ENCODE results near the gene BBS9. TPM values are rescaled to one million over a fixed set of nuclear protein-coding genes. Genes with fewer than 3 reads are reported as not detected.
"Not testable (repeated sequence)": the region's sequence is repeated elsewhere in the genome, so short reads cannot be mapped to it uniquely, and the experiment has no call there.

Gene BBS9
- total and polyA plus RNA-seq, 5 experiments from 2014 or later = 11.2 to 31.8 (median 12.7) TPM

GRCh38 chr7:33503736-33504135 is 374.4 kb downstream of the BBS9 start:
- Mint-ChIP-seq H3K4me3 (no peak overlapping the region), H3K36me3 (peaks cover 6 to 38% (median 32%) of the 10 kb centered on the region in 3 donors), H3K27ac (no peak overlapping the region), H3K9me3 (no peaks in the 10 kb centered on the region), H3K27me3 (no peaks in the 10 kb centered on the region), H3K4me1 (no peaks in the 10 kb centered on the region)
- ATAC-seq = no peak
- POLR2A ChIA-PET = no interaction called here
- DNase-seq = no peak

DNA sequence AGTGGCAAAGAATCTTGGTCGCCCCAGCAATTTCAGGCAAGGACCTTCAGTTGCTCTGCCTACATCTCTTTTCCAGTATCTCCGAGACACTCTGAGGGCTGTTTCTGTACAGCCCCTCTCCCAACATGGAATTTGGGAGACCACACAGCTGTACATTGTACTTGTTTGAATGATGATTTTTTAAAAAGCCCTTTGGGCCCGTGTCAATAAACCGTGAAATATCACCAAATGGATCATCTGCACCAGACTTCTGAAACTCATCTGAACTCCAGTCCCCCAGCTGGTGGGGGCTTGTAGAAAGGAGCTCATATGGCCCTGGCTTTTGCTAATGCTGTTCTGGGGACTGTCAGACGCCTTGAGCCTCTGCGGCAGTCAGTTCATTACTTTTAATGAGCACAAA is 374.9 kb downstream of the BBS9 start:
- peaks cover 6 to 43% (median 36%) of the 10 kb centered on the region in 3 donors for H3K36me3 Mint-ChIP-seq
- DNase-seq (no peak), ATAC-seq (no peak)
- no peak overlapping the region for H3K27ac Mint-ChIP-seq
- H3K4me3 Mint-ChIP-seq = no peak overlapping the region
- H3K4me1 Mint-ChIP-seq = no peaks in the 10 kb centered on the region
- H3K9me3 Mint-ChIP-seq = no peaks in the 10 kb centered on the region
- H3K27me3 Mint-ChIP-seq = no peaks in the 10 kb centered on the region
- POLR2A ChIA-PET = no interaction called here

- POLR2A ChIA-PET = no interaction called here
- ATAC-seq (no peak), DNase-seq (no peak)
- Mint-ChIP-seq H3K27me3 (no peaks in the 10 kb centered on the region), H3K9me3 (no peaks in the 10 kb centered on the region), H3K36me3 (peaks cover 10 to 52% (median 36%) of the 10 kb centered on the region in 3 donors), H3K4me1 (peaks cover 0 to 4% (median 0%) of the 10 kb centered on the region in 4 donors), H3K4me3 (no peak overlapping the region), H3K27ac (no peak overlapping the region)
Observed at GRCh38 chr7:33509206-33509605, 379.8 kb downstream of the BBS9 start.

DNA sequence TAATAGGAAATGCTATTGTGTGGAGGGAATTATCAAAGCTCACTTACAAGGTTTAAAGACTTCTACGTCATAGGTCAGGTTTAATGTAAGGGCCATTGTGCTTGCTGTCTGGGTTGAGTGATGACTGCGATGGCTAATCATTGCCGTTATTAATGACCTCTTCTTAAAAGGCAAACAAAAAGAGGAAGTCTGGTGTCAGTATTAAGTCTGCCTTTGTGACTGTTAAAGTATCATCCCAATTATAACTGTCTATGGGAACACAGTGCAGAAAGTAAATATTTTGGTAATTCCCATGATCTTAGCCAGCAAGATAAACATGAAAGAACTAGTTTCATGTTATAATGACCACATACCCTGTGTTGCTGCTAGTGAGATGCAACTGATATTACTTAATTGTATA is 382.4 kb downstream of the BBS9 start:
- POLR2A ChIA-PET = no interaction called here
- Mint-ChIP-seq H3K4me3 (no peak overlapping the region), H3K9me3 (peaks cover 0 to 1% (median 0%) of the 10 kb centered on the region in 9 donors), H3K27me3 (no peaks in the 10 kb centered on the region), H3K27ac (no peak overlapping the region), H3K4me1 (peaks cover 0 to 4% (median 1%) of the 10 kb centered on the region in 4 donors), H3K36me3 (peaks cover 10 to 35% (median 21%) of the 10 kb centered on the region in 3 donors)
- ATAC-seq = no peak
- DNase-seq = no peak

GRCh38 chr7:33516568-33516967 is 387.2 kb downstream of the BBS9 start:
- Mint-ChIP-seq H3K4me3 (no peak overlapping the region), H3K27ac (no peak overlapping the region), H3K9me3 (peaks cover 0 to 2% (median 0%) of the 10 kb centered on the region in 9 donors), H3K4me1 (peaks cover 0 to 4% (median 1%) of the 10 kb centered on the region in 4 donors), H3K36me3 (peaks cover 8 to 16% (median 9%) of the 10 kb centered on the region in 3 donors), H3K27me3 (no peaks in the 10 kb centered on the region)
- POLR2A ChIA-PET = no interaction called here
- DNase-seq = no peak
- no peak for ATAC-seq

DNA sequence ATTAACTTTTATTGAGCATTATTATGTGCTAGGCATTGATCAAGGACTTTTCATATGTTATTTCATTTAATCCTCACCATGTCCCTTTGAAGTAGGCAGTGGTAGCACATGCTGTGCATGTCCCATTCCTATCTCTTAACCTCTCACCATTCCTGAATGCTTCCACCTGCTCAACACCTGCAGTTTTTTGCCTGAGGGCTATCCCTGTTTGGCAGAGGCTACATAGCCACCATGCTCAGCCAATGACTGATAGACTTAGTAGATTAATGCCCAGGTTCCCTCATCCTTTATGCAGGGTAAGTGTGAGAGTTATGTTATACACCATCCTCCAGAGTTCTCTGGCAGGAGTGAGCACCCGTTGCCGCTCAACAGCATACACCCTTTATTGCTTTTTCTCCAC is 387.8 kb downstream of the BBS9 start:
- H3K4me3 Mint-ChIP-seq = no peak overlapping the region

GRCh38 chr7:33527008-33527407 is 397.6 kb downstream of the BBS9 start:
- H3K27me3 Mint-ChIP-seq, H3K27ac Mint-ChIP-seq, DNase-seq, H3K4me3 Mint-ChIP-seq, POLR2A ChIA-PET, ATAC-seq, H3K9me3 Mint-ChIP-seq, H3K4me1 Mint-ChIP-seq: not testable (repeated sequence)
- peaks cover under 1 to 15% (median 6%) of the 10 kb centered on the region in 3 donors for H3K36me3 Mint-ChIP-seq

More for the DNA sequence above, 387.8 kb downstream of the BBS9 start:
- H3K9me3 Mint-ChIP-seq = peaks cover 0 to 2% (median 0%) of the 10 kb centered on the region in 9 donors
- no peak for ATAC-seq
- no peak for DNase-seq
- H3K4me1 Mint-ChIP-seq = peaks cover 0 to 4% (median 1%) of the 10 kb centered on the region in 4 donors
- POLR2A ChIA-PET = no interaction called here
- H3K36me3 Mint-ChIP-seq = peaks cover 8 to 16% (median 9%) of the 10 kb centered on the region in 3 donors
- H3K27me3 Mint-ChIP-seq = no peaks in the 10 kb centered on the region
- H3K27ac Mint-ChIP-seq = no peak overlapping the region

DNA sequence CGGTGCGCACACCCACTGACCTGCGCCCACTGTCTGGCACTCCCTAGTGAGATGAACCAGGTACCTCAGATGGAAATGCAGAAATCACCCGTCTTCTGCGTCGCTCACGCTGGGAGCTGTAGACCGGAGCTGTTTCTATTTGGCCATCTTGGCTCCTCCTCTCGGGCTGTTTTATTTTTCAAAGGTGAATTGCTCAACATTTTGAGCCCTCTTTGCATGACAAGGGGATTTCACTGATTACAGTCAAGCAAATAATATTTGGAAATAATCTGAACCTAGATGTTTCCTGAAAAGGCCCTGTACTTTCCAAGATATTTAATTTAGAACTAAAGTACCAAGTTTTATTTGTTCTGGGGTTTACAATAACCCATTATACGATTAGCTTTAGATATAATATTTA is 398.2 kb downstream of the BBS9 start:
- peaks cover 5 to 20% (median 9%) of the 10 kb centered on the region in 3 donors for H3K36me3 Mint-ChIP-seq
- POLR2A ChIA-PET = not testable (repeated sequence)

GRCh38 chr7:33529070-33529469 is 399.7 kb downstream of the BBS9 start:
- peaks cover 0 to 13% (median 1%) of the 10 kb centered on the region in 9 donors for H3K9me3 Mint-ChIP-seq
- H3K27me3 Mint-ChIP-seq = no peaks in the 10 kb centered on the region
- no peak overlapping the region for H3K27ac Mint-ChIP-seq
- ATAC-seq = no peak
- no peak overlapping the region for H3K4me3 Mint-ChIP-seq
- no peak for DNase-seq
- H3K36me3 Mint-ChIP-seq = peaks cover 16 to 34% (median 22%) of the 10 kb centered on the region in 3 donors
- H3K4me1 Mint-ChIP-seq = peaks cover 0 to 4% (median under 1%) of the 10 kb centered on the region in 4 donors
- POLR2A ChIA-PET = no interaction called here

More for the DNA sequence above, 398.2 kb downstream of the BBS9 start:
- not testable (repeated sequence) for H3K9me3 Mint-ChIP-seq, H3K4me1 Mint-ChIP-seq, H3K27me3 Mint-ChIP-seq, H3K27ac Mint-ChIP-seq, H3K4me3 Mint-ChIP-seq, DNase-seq, ATAC-seq

GRCh38 chr7:33530664-33531063 is 401.3 kb downstream of the BBS9 start:
- H3K4me1 Mint-ChIP-seq = peaks cover 2 to 6% (median 4%) of the 10 kb centered on the region in 4 donors
- ATAC-seq = no peak
- H3K36me3 Mint-ChIP-seq = peaks cover 31 to 46% (median 36%) of the 10 kb centered on the region in 3 donors
- no peak overlapping the region for H3K27ac Mint-ChIP-seq
- no peak for DNase-seq
- peaks cover 0 to 21% (median 4%) of the 10 kb centered on the region in 9 donors for H3K9me3 Mint-ChIP-seq
- H3K4me3 Mint-ChIP-seq = no peak overlapping the region
- H3K27me3 Mint-ChIP-seq = no peaks in the 10 kb centered on the region
- POLR2A ChIA-PET = no interaction called here

- no peak overlapping the region for H3K4me3 Mint-ChIP-seq
- DNase-seq = no peak
- H3K27me3 Mint-ChIP-seq = no peaks in the 10 kb centered on the region
- POLR2A ChIA-PET = no interaction called here
- H3K36me3 Mint-ChIP-seq = peaks cover 41 to 55% (median 44%) of the 10 kb centered on the region in 3 donors
- ATAC-seq = no peak
- H3K9me3 Mint-ChIP-seq = peaks cover 0 to 21% (median 7%) of the 10 kb centered on the region in 9 donors
- peaks cover 2 to 6% (median 4%) of the 10 kb centered on the region in 4 donors for H3K4me1 Mint-ChIP-seq
- no peak overlapping the region for H3K27ac Mint-ChIP-seq
Observed at GRCh38 chr7:33531888-33532287, 402.5 kb downstream of the BBS9 start.

DNA sequence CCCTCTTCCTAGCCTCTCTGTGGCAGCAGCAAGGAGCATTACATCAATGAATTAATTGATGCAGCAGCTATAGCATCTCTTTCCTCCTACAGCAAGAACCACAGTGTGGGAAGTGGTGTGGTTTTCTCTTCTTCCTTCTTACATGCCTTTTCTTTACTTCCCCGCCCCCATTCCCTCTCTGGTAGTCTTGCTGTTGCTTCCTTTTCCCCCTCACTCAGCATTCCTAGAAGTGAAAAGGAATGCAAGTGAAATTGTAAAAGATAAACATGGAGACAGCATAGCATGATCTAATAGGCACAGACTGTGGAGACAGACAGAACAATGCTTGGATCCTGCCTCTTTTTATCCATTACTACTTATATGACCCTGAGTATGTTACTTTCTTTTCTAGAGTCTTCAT is 405.5 kb downstream of the BBS9 start:
- peaks cover 3 to 46% (median 26%) of the 10 kb centered on the region in 9 donors for H3K9me3 Mint-ChIP-seq
- no peak overlapping the region for H3K27ac Mint-ChIP-seq
- H3K4me3 Mint-ChIP-seq = no peak overlapping the region
- POLR2A ChIA-PET = no interaction called here
- ATAC-seq (no peak), DNase-seq (no peak)
- no peaks in the 10 kb centered on the region for H3K27me3 Mint-ChIP-seq
- peaks cover 68 to 83% (median 70%) of the 10 kb centered on the region in 3 donors for H3K36me3 Mint-ChIP-seq
- H3K4me1 Mint-ChIP-seq = peaks cover 2 to 6% (median 4%) of the 10 kb centered on the region in 4 donors

DNA sequence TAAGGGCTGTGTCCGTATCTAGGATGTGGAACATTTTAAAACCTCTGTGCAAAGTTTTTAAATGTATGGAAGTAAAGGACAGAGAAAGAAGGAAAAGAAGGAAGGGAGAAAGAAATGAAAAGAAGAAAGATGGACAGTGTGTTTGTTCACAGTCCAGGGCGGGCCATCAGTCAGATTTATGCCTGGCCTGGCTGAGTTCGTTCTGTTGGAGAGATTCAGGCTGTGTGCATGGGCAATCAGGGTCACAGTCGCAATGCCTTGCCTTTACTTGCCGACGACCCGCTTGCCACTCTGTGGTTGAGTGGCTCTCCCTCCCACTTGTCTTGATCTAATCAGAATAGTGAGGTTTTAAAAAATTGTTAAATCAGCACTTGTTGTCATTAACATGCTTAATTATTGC is 406.6 kb downstream of the BBS9 start:
- POLR2A ChIA-PET = no interaction called here
- Mint-ChIP-seq H3K4me1 (peaks cover 2 to 6% (median 4%) of the 10 kb centered on the region in 4 donors), H3K36me3 (peaks cover 79 to 87% (median 81%) of the 10 kb centered on the region in 3 donors), H3K4me3 (peak overlapping the region in 1 of 10 donors; percentile 11), H3K9me3 (peaks cover 9 to 57% (median 33%) of the 10 kb centered on the region in 9 donors), H3K27ac (peak overlapping the region in 1 of 10 donors; percentile 25), H3K27me3 (no peaks in the 10 kb centered on the region)
- ATAC-seq (no peak), DNase-seq (no peak)

All from naive thymus-derived CD8-positive, alpha-beta T cell (primary cell).